ENCODE results near the gene USP25.

The USP25 gene

GRCh38 chr21:15687208-15687607 lies 42.6 kb upstream of the USP25 start:
- no peak for TF ChIP-seq POLR2AphosphoS5 (IDR thresholded peaks at IDR 0.05; ENCODE audit: low read depth, low read length)
- TF ChIP-seq TAF1 (IDR thresholded peaks at IDR 0.05; ENCODE audit: borderline replicate concordance, insufficient read depth, low read length): no peak
- no peak for TF ChIP-seq FOXP2 (optimal IDR thresholded peaks at IDR 0.05; ENCODE audit: borderline replicate concordance, extremely low read depth, extremely low read length, insufficient read depth)
- TF ChIP-seq REST (IDR thresholded peaks at IDR 0.05; ENCODE audit: insufficient read depth in 1 of 2, low read depth in 2 of 2, low read length in 2 of 2): no peak
- TF ChIP-seq SIN3A (IDR thresholded peaks at IDR 0.05; ENCODE audit: borderline replicate concordance, insufficient read depth, low read length): no peak

GRCh38 chr21:15688016-15688415 lies 41.8 kb upstream of the USP25 start:
- TF ChIP-seq FOXP2 (optimal IDR thresholded peaks at IDR 0.05; ENCODE audit: borderline replicate concordance, extremely low read depth, extremely low read length, insufficient read depth) (no peak), REST (IDR thresholded peaks at IDR 0.05; ENCODE audit: insufficient read depth in 1 of 2, low read depth in 2 of 2, low read length in 2 of 2) (no peak), TAF1 (IDR thresholded peaks at IDR 0.05; ENCODE audit: borderline replicate concordance, insufficient read depth, low read length) (no peak), POLR2AphosphoS5 (IDR thresholded peaks at IDR 0.05; ENCODE audit: low read depth, low read length) (no peak), SIN3A (IDR thresholded peaks at IDR 0.05; ENCODE audit: borderline replicate concordance, insufficient read depth, low read length) (no peak)

GRCh38 chr21:15688809-15689208 lies 41.0 kb upstream of the USP25 start:
- TF ChIP-seq TAF1 (IDR thresholded peaks at IDR 0.05; ENCODE audit: borderline replicate concordance, insufficient read depth, low read length): no peak
- TF ChIP-seq FOXP2 (optimal IDR thresholded peaks at IDR 0.05; ENCODE audit: borderline replicate concordance, extremely low read depth, extremely low read length, insufficient read depth): no peak
- TF ChIP-seq REST (IDR thresholded peaks at IDR 0.05; ENCODE audit: insufficient read depth in 1 of 2, low read depth in 2 of 2, low read length in 2 of 2): no peak
- TF ChIP-seq SIN3A (IDR thresholded peaks at IDR 0.05; ENCODE audit: borderline replicate concordance, insufficient read depth, low read length): no peak
- no peak for TF ChIP-seq POLR2AphosphoS5 (IDR thresholded peaks at IDR 0.05; ENCODE audit: low read depth, low read length)

- TF ChIP-seq REST (IDR thresholded peaks at IDR 0.05; ENCODE audit: insufficient read depth in 1 of 2, low read depth in 2 of 2, low read length in 2 of 2) (no peak), POLR2AphosphoS5 (IDR thresholded peaks at IDR 0.05; ENCODE audit: low read depth, low read length) (no peak), TAF1 (IDR thresholded peaks at IDR 0.05; ENCODE audit: borderline replicate concordance, insufficient read depth, low read length) (no peak), FOXP2 (optimal IDR thresholded peaks at IDR 0.05; ENCODE audit: borderline replicate concordance, extremely low read depth, extremely low read length, insufficient read depth) (no peak), SIN3A (IDR thresholded peaks at IDR 0.05; ENCODE audit: borderline replicate concordance, insufficient read depth, low read length) (no peak)
Measured at GRCh38 chr21:15692711-15693110, 37.1 kb upstream of the USP25 start.

GRCh38 chr21:15695241-15695640 lies 34.5 kb upstream of the USP25 start:
- TF ChIP-seq REST (IDR thresholded peaks at IDR 0.05; ENCODE audit: insufficient read depth in 1 of 2, low read depth in 2 of 2, low read length in 2 of 2): no peak
- TF ChIP-seq FOXP2 (optimal IDR thresholded peaks at IDR 0.05; ENCODE audit: borderline replicate concordance, extremely low read depth, extremely low read length, insufficient read depth): no peak
- no peak for TF ChIP-seq TAF1 (IDR thresholded peaks at IDR 0.05; ENCODE audit: borderline replicate concordance, insufficient read depth, low read length)
- no peak for TF ChIP-seq SIN3A (IDR thresholded peaks at IDR 0.05; ENCODE audit: borderline replicate concordance, insufficient read depth, low read length)
- TF ChIP-seq POLR2AphosphoS5 (IDR thresholded peaks at IDR 0.05; ENCODE audit: low read depth, low read length): no peak

All from PFSK-1 (cell line).